ENCODE measurements around the gene WDR93. TPM values are rescaled to one million over a fixed set of nuclear protein-coding genes. Genes with fewer than 3 reads are reported as not detected.

WDR93 gene
- total and polyA plus RNA-seq, 2 donors (not counting 1 experiment from before 2014, with no cell fraction given), result 0.12 TPM; not detected in 1

- no peaks in the 10 kb centered on the region for H3K27me3 Mint-ChIP-seq
- ChIA-PET CTCF (no interaction called here), POLR2A (no interaction called here)
- Histone ChIP-seq H3K9me3 (ENCODE audit: control extremely low read depth in 1 of 3, control insufficient read depth in 2 of 3, insufficient read depth in 1 of 3, low read length in 2 of 3) (no peaks in the 10 kb centered on the region), H4K20me1 (ENCODE audit: control insufficient read depth, insufficient read depth, low read length, poor library complexity, severe bottlenecking) (no peaks in the 10 kb centered on the region), H2AFZ (ENCODE audit: insufficient read depth, low read depth, low read length, poor library complexity, severe bottlenecking) (no peak overlapping the region), H3K79me2 (ENCODE audit: control insufficient read depth, insufficient read depth, low read length) (no peaks in the 10 kb centered on the region), H3K4me2 (replicated peaks; ENCODE audit: low read depth, low read length, poor library complexity, severe bottlenecking) (no peak overlapping the region), H3K27me3 (replicated peaks in 1 of 4; ENCODE audit: control extremely low read depth in 1 of 4, control insufficient read depth in 3 of 4, insufficient read depth in 4 of 4, low read length in 3 of 4) (no peaks in the 10 kb centered on the region), H3K4me1 (ENCODE audit: control insufficient read depth in 2 of 2, insufficient read depth in 2 of 2, low read length in 2 of 2) (no peaks in the 10 kb centered on the region), H3K9ac (ENCODE audit: low read length) (no peak overlapping the region), H3K4me3 (ENCODE audit: control extremely low read depth in 1 of 5, extremely low read depth in 1 of 5, insufficient read depth in 1 of 5, low read depth in 2 of 5, low read length in 4 of 5) (no peak overlapping the region), H3K27ac (ENCODE audit: low read length in 2 of 2) (no peak overlapping the region), H3K36me3 (replicated peaks in 1 of 2; ENCODE audit: control extremely low read depth in 1 of 2, control insufficient read depth in 1 of 2, extremely low read depth in 1 of 2, insufficient read depth in 2 of 2, low read length in 1 of 2) (peaks cover 0 to 3% of the 10 kb centered on the region in 2 experiments)
- DNase-seq (no peak), ATAC-seq (ENCODE audit: low read depth) (no peak)
- H3K4me3 Mint-ChIP-seq, result no peak overlapping the region
- no peaks in the 10 kb centered on the region for H3K9me3 Mint-ChIP-seq (ENCODE audit: insufficient read depth)
- no peak overlapping the region for H3K27ac Mint-ChIP-seq
- H3K4me1 Mint-ChIP-seq, result no peaks in the 10 kb centered on the region
- 88% methylated on average over 1 of the region's 2 CpGs for WGBS (ENCODE audit: insufficient coverage)
- intact Hi-C loops (cut with micrococcal nuclease), result no loop called here
- TF ChIP-seq EZH2 (IDR thresholded peaks at IDR 0.05; ENCODE audit: borderline replicate concordance, insufficient read depth, low read depth, low read length, poor library complexity, severe bottlenecking) (no peak), CTCF (IDR thresholded peaks at IDR 0.05) (no peak)
Observed at GRCh38 chr15:89681146-89681545, 9.5 kb upstream of the WDR93 start.

- peaks cover 8% of the 10 kb centered on the region for H3K4me1 Mint-ChIP-seq
- no peak overlapping the region for H3K4me3 Mint-ChIP-seq
- H3K9me3 Mint-ChIP-seq (ENCODE audit: insufficient read depth), result no peaks in the 10 kb centered on the region
- no peak overlapping the region for H3K4me2 ChIP-seq (replicated peaks; ENCODE audit: low read depth, low read length, poor library complexity, severe bottlenecking)
- H3K27me3 Mint-ChIP-seq, result no peaks in the 10 kb centered on the region
- ChIA-PET POLR2A (no interaction called here), CTCF (no interaction called here)
- H3K79me2 ChIP-seq (ENCODE audit: control insufficient read depth, insufficient read depth, low read length), result no peaks in the 10 kb centered on the region
- H4K20me1 ChIP-seq (ENCODE audit: control insufficient read depth, insufficient read depth, low read length, poor library complexity, severe bottlenecking), result no peaks in the 10 kb centered on the region
- no peak overlapping the region for H2AFZ ChIP-seq (ENCODE audit: insufficient read depth, low read depth, low read length, poor library complexity, severe bottlenecking)
- no peaks in the 10 kb centered on the region for H3K9me3 ChIP-seq (ENCODE audit: control extremely low read depth in 1 of 3, control insufficient read depth in 2 of 3, insufficient read depth in 1 of 3, low read length in 2 of 3)
- DNase-seq, result no peak
- no peaks in the 10 kb centered on the region for H3K27me3 ChIP-seq (replicated peaks in 1 of 4; ENCODE audit: control extremely low read depth in 1 of 4, control insufficient read depth in 3 of 4, insufficient read depth in 4 of 4, low read length in 3 of 4)
- no peak overlapping the region for H3K27ac ChIP-seq (ENCODE audit: low read length in 2 of 2)
- H3K4me3 ChIP-seq (ENCODE audit: control extremely low read depth in 1 of 5, extremely low read depth in 1 of 5, insufficient read depth in 1 of 5, low read depth in 2 of 5, low read length in 4 of 5), result no peak overlapping the region
- H3K36me3 ChIP-seq (replicated peaks in 1 of 2; ENCODE audit: control extremely low read depth in 1 of 2, control insufficient read depth in 1 of 2, extremely low read depth in 1 of 2, insufficient read depth in 2 of 2, low read length in 1 of 2), result peaks cover 0 to 3% of the 10 kb centered on the region in 2 experiments
- intact Hi-C loops (cut with micrococcal nuclease), result no loop called here
- no peak for TF ChIP-seq CTCF (IDR thresholded peaks at IDR 0.05)
- no peak for TF ChIP-seq EZH2 (IDR thresholded peaks at IDR 0.05; ENCODE audit: borderline replicate concordance, insufficient read depth, low read depth, low read length, poor library complexity, severe bottlenecking)
- H3K27ac Mint-ChIP-seq, result no peak overlapping the region
- WGBS (ENCODE audit: insufficient coverage), result 100% methylated on average over 1 of the region's 2 CpGs
- peaks cover 4 to 10% of the 10 kb centered on the region in 2 donors for H3K4me1 ChIP-seq (ENCODE audit: control insufficient read depth in 2 of 2, insufficient read depth in 2 of 2, low read length in 2 of 2)
- no peak overlapping the region for H3K9ac ChIP-seq (ENCODE audit: low read length)
- no peak for ATAC-seq (ENCODE audit: low read depth)
Observed at GRCh38 chr15:89685995-89686394, 4.6 kb upstream of the WDR93 start.
